ENCODE data around the gene PTPRE.

The PTPRE gene

GRCh38 chr10:128061306-128062300 lies 154.7 kb downstream of the PTPRE start:
- no peak for TF ChIP-seq CTCF (IDR thresholded peaks at IDR 0.05; ENCODE audit: low read depth, low read length, missing control alignments)
- in situ Hi-C loops (cut with HindIII; ENCODE audit: low pct_ligation_motif_present, low sequenced_read_pairs) = no loop called here
- no peak for DNase-seq
- H3K36me3 ChIP-seq (replicated peaks) = peaks cover 29% of the 10 kb centered on the region
- H3K4me3 ChIP-seq (ENCODE audit: low read depth, low read length) = no peak overlapping the region
- no peaks in the 10 kb centered on the region for H3K27me3 ChIP-seq (replicated peaks)
- no peak overlapping the region for H3K27ac ChIP-seq

- H3K36me3 ChIP-seq (replicated peaks) = peaks cover 31% of the 10 kb centered on the region
These were observed 155.5 kb downstream of the PTPRE start for GRCh38 chr10:128062331-128062880.

DNA sequence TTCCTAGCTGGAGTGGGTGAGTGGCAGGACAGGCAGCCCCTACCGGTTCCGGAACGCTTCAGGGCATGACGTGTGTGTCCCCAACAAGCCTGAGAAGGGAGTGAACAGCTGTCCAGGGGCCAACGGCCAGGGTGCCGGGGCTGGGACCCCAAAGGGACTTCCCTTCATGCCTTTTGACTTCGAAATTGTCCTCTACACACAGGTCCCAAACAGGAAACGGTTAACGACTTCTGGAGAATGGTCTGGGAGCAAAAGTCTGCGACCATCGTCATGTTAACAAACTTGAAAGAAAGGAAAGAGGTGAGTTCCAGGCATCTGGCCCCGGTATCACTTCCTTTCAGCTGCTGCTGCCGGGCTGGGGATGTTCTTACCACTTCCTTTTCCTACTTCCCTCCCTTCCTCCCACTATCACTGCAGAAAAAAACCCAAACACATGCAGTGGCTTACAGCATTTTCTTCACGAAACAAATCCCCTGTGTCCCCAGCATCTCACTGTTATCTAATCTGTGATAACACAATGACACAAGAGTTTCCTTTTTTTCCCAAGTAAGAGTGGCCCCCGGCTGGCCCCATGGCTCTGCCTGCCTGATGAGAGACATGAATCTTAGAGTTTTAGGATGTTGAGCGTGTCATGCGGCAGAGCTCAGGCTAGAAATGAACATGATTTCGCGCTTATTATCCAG lies 156.1 kb downstream of the PTPRE start:
- H3K4me3 ChIP-seq (ENCODE audit: low read depth, low read length) = no peak overlapping the region
- no peak for TF ChIP-seq CTCF (IDR thresholded peaks at IDR 0.05; ENCODE audit: low read depth, low read length, missing control alignments)
- no peaks in the 10 kb centered on the region for H3K27me3 ChIP-seq (replicated peaks)
- no peak overlapping the region for H3K27ac ChIP-seq
- no peak for DNase-seq
- H3K36me3 ChIP-seq (replicated peaks) = peaks cover 30% of the 10 kb centered on the region
- in situ Hi-C loops (cut with HindIII; ENCODE audit: low pct_ligation_motif_present, low sequenced_read_pairs) = no loop called here

More at GRCh38 chr10:128062331-128062880, 155.5 kb downstream of the PTPRE start:
- H3K4me3 ChIP-seq (ENCODE audit: low read depth, low read length) = no peak overlapping the region
- DNase-seq = no peak
- no peak for TF ChIP-seq CTCF (IDR thresholded peaks at IDR 0.05; ENCODE audit: low read depth, low read length, missing control alignments)
- in situ Hi-C loops (cut with HindIII; ENCODE audit: low pct_ligation_motif_present, low sequenced_read_pairs) = no loop called here
- no peak overlapping the region for H3K27ac ChIP-seq
- no peaks in the 10 kb centered on the region for H3K27me3 ChIP-seq (replicated peaks)

DNA sequence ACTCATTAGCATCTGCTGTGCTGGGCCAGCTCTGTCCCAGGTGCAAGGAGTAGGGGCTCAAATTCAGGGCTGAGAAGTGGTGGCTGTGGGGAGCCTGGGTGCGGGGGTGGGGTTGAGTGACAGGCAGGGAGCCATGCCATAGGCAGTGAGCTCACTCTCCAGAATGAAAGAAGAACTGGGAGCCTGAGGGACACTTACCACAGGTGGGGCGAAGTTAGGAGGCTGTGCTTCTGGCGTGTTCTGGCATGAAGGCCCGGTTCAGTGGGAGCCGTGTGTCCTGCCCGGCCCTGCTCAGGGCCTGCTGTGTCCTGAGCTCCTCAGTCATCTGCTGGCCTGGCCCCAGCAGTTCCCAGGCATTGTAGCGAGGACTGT lies 156.8 kb downstream of the PTPRE start:
- Histone ChIP-seq H3K36me3 (replicated peaks) (peaks cover 33% of the 10 kb centered on the region), H3K27ac (no peak overlapping the region), H3K4me3 (ENCODE audit: low read depth, low read length) (no peak overlapping the region), H3K27me3 (replicated peaks) (no peaks in the 10 kb centered on the region)
- DNase-seq = no peak
- no peak for TF ChIP-seq CTCF (IDR thresholded peaks at IDR 0.05; ENCODE audit: low read depth, low read length, missing control alignments)
- in situ Hi-C loops (cut with HindIII; ENCODE audit: low pct_ligation_motif_present, low sequenced_read_pairs) = no loop called here

- peak; percentile 57 for DNase-seq
- in situ Hi-C loops (cut with HindIII; ENCODE audit: low pct_ligation_motif_present, low sequenced_read_pairs) = no loop called here
- TF ChIP-seq CTCF (IDR thresholded peaks at IDR 0.05; ENCODE audit: low read depth, low read length, missing control alignments) = no peak
- Histone ChIP-seq H3K27me3 (replicated peaks) (no peaks in the 10 kb centered on the region), H3K27ac (peak overlapping the region; percentile 13), H3K4me3 (ENCODE audit: low read depth, low read length) (no peak overlapping the region), H3K36me3 (replicated peaks) (peaks cover 30% of the 10 kb centered on the region)
These were observed 157.4 kb downstream of the PTPRE start for GRCh38 chr10:128064108-128064969.

Data from brain microvascular endothelial cell (primary cell).